AG04450 (cell line): ENCODE measurements around the gene KCNIP2. TPM values are rescaled to one million over a fixed set of nuclear protein-coding genes. Genes with fewer than 3 reads are reported as not detected.

Experiments used
- CTCF ChIA-PET: fragments of 300-600, 350-600 bp; formaldehyde crosslinking; extraction: SDS; loops from one replicate; lab custom pipeline; 2022; ENCODE audit warnings: antibody characterized with exemption, inconsistent platforms; lab: Charles Lee
- POLR2A ChIA-PET: fragments of 350-600 bp; formaldehyde crosslinking; extraction: SDS; loops from one replicate; lab custom pipeline; 2021; ENCODE audit warnings: antibody characterized with exemption, inconsistent platforms; lab: Yijun Ruan, JAX
- DNase-seq: peaks from one replicate; pipeline ENCODE4 v3.0.0-alpha.2; 2011; ENCODE audit warnings: low read depth, low spot score
- H3K27ac ChIP-seq: one replicate; pipeline ENCODE4 v1.5.1; 2012; ENCODE audit warnings: low read depth, low read length, control low read depth
- H3K27me3 ChIP-seq: one replicate; pipeline ENCODE4 v1.6.0; 2012; ENCODE audit warnings: low read length; ENCODE audit not compliant: control insufficient read depth, insufficient read depth
- H3K4me3 ChIP-seq: 2 replicates; pipeline ENCODE4 v1.5.1; 2011; ENCODE audit warnings: mild to moderate bottlenecking, low read depth, low read length, control low read depth
- H3K9me3 ChIP-seq: 2 replicates; pipeline ENCODE4 v1.5.1; 2012; ENCODE audit warnings: low read length; ENCODE audit not compliant: control insufficient read depth, insufficient read depth
- polyA plus RNA-seq: library from polyadenylated mRNA; depleted of rRNA; stranded (reverse); fragments of >200 nt; gene quantifications from 2 replicates; pipeline ENCODE4 v1.2.3, GENCODE V29; 2011
- TF ChIP-seq, protein P1 (sequence below): IDR thresholded peaks from 2 replicates; pipeline ENCODE4 v1.5.1; 2011; ENCODE audit warnings: low read depth, low read length, control low read depth, inconsistent platforms

The KCNIP2 gene
- polyA plus RNA-seq, 1 experiment: 0.40 TPM

DNA sequence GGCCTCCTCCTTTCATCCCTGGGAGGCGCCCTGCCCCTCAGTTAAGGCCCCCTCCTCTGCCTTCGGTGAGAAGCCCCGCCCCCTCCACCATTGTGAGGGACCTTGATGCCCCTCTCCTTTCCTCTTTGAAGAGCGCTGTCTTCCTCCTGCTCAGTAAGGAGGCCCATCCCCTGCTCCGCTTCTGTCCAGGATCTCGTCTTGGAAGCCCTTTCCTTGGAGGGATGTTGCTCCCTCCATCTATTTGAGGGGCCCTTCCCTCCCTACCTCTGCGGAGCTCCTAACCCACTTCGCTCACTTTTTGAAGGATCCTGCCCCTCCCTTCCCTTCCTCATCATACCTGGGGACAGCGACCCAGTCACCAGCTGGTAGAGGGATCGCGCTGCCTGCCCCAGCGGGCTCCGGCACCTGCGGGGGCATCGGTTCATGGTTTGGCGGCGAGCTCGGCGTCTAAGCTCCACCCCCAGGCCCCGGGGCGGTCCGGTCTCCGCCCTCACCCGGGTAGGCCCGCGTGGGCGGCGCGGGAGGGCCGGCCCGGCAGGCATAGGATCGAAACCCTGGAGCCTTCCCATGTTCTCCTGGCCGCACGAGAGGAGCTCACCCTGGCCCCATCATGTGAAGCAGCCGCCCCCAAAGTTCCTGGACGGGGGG, 4.1 kb downstream of the KCNIP2 start:
- ChIA-PET CTCF (interaction anchor here (0.6 to 6.3 kb wide), 20 partner anchors 11 to 327 kb away, joined by 3 to 256 read pairs (median 9); partner anchors contain the start of gene OGA), POLR2A (interaction anchor here (0.7 to 3.2 kb wide), 4 partner anchors 9 to 43 kb away, joined by 3 to 17 read pairs (median 6); partner anchors contain the start of gene OGA)
- DNase-seq: no peak
- Histone ChIP-seq H3K27ac (no peak overlapping the region), H3K4me3 (peak overlapping the region; percentile 44), H3K9me3 (no peaks in the 10 kb centered on the region), H3K27me3 (peaks cover 2% of the 10 kb centered on the region)
- TF ChIP-seq, protein P1, sequence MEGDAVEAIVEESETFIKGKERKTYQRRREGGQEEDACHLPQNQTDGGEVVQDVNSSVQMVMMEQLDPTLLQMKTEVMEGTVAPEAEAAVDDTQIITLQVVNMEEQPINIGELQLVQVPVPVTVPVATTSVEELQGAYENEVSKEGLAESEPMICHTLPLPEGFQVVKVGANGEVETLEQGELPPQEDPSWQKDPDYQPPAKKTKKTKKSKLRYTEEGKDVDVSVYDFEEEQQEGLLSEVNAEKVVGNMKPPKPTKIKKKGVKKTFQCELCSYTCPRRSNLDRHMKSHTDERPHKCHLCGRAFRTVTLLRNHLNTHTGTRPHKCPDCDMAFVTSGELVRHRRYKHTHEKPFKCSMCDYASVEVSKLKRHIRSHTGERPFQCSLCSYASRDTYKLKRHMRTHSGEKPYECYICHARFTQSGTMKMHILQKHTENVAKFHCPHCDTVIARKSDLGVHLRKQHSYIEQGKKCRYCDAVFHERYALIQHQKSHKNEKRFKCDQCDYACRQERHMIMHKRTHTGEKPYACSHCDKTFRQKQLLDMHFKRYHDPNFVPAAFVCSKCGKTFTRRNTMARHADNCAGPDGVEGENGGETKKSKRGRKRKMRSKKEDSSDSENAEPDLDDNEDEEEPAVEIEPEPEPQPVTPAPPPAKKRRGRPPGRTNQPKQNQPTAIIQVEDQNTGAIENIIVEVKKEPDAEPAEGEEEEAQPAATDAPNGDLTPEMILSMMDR: no peak

DNA sequence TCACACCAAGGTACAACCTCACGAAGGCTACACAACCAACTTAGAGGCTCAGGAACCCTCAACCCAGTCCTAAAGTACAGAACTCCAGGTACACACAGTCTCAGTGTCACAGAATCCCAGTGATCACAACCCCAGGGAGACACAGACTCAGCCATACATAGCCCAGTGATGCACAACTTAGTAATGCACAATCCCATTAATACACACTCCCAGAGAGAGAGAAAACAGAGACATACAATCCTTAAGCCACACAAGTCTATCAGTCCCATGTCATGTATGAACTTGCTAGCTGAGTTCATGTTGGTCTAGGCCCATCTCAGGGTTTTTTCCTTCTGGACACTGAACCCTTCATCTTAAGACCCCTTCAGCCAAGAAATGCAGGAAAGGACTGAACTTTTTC, 4.6 kb downstream of the KCNIP2 start:
- Histone ChIP-seq H3K27me3 (no peaks in the 10 kb centered on the region), H3K4me3 (no peak overlapping the region), H3K27ac (no peak overlapping the region), H3K9me3 (no peaks in the 10 kb centered on the region)
- ChIA-PET CTCF (interaction anchor here (1.0 to 6.3 kb wide), 8 partner anchors 12 to 270 kb away, joined by 3 to 256 read pairs (median 22); no protein-coding TSS in a partner anchor), POLR2A (interaction anchor here (1.8 to 3.2 kb wide), 2 partner anchors 21 to 41 kb away, joined by 7 to 17 read pairs; partner anchors contain the start of gene OGA)
- DNase-seq: no peak
- TF ChIP-seq, protein P1: no peak

DNA sequence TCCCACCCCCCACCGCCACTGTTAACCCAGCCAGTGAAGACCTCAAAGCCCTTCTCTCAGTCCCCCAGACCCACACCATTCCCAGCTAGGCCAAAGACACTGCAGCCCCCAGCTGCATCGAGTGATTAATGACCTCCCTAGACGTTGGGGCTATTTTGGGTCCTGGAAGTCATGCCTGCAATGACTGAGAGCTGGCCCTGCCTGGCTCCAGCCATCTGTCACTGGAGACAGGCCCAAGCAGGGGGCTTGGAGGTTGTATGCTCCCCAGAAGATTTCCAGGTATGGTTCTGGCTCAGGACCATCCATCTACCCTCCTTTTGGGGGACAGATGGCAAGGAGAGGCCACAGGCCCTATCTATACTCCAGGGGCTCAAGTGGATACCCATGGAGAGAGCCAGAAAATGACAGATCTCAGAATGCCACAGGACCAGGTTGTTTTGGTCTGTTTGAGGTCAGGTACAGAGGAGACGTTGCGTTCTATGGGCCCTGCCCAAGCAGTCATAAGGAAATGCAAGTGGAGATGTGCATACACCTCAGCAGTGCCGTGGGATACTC, 5.1 kb downstream of the KCNIP2 start:
- ChIA-PET CTCF (interaction anchor here (0.5 to 4.3 kb wide), 5 partner anchors 12 to 640 kb away, joined by 3 to 91 read pairs (median 4); no protein-coding TSS in a partner anchor), POLR2A (no interaction called here)
- Histone ChIP-seq H3K9me3 (no peaks in the 10 kb centered on the region), H3K27me3 (no peaks in the 10 kb centered on the region), H3K4me3 (no peak overlapping the region), H3K27ac (no peak overlapping the region)
- DNase-seq: no peak
- TF ChIP-seq, protein P1: no peak

DNA sequence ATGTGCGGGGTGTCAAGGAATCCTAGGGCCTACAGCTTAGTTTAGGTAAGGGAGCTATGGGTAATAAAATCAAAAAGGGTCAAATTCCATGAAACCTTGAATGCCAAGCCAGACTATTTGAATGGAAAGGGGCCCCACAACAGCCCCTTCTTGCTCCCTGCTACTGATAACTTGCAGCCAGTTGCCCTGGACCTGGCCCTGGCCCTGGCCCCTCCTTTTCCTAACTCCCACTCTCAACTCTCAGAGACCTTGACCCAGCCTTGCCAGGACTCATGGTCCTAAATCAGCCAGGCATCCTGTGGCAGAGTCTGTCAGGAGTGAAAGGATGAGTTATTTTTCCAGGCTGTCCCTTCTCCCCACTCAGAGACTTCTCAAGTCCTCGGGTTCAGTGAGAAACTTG, 5.9 kb downstream of the KCNIP2 start:
- POLR2A ChIA-PET: no interaction called here

More for the DNA sequence above, 5.9 kb downstream of the KCNIP2 start:
- Histone ChIP-seq H3K9me3 (no peaks in the 10 kb centered on the region), H3K27ac (no peak overlapping the region), H3K4me3 (no peak overlapping the region), H3K27me3 (no peaks in the 10 kb centered on the region)
- CTCF ChIA-PET: interaction anchor here (0.5 to 4.3 kb wide), 5 partner anchors 121 to 640 kb away, joined by 3 to 91 read pairs (median 3); no protein-coding TSS in a partner anchor
- TF ChIP-seq, protein P1: no peak
- DNase-seq: no peak
